22Rv1 (cell line): ENCODE measurements around the gene PARP14.

Experiments used
- H3K27ac ChIP-seq: fragments of 450-650 bp; 2 replicates; pipeline ENCODE4 v1.5.1; 2017
- ZFX ChIP-seq: fragments of 450-650 bp; IDR thresholded peaks from 2 replicates; pipeline ENCODE4 v1.6.1; 2017; ENCODE audit warnings: antibody characterized with exemption, borderline replicate concordance
- TF ChIP-seq, protein P1 (sequence below): fragments of 450-650 bp; IDR thresholded peaks from 2 replicates; pipeline ENCODE4 v1.5.1; 2017; ENCODE audit warnings: mild to moderate bottlenecking

The PARP14 gene

GRCh38 chr3:122758877-122759560, 78.4 kb downstream of the PARP14 start:
- TF ChIP-seq ZFX, result no peak
- TF ChIP-seq, protein P1, sequence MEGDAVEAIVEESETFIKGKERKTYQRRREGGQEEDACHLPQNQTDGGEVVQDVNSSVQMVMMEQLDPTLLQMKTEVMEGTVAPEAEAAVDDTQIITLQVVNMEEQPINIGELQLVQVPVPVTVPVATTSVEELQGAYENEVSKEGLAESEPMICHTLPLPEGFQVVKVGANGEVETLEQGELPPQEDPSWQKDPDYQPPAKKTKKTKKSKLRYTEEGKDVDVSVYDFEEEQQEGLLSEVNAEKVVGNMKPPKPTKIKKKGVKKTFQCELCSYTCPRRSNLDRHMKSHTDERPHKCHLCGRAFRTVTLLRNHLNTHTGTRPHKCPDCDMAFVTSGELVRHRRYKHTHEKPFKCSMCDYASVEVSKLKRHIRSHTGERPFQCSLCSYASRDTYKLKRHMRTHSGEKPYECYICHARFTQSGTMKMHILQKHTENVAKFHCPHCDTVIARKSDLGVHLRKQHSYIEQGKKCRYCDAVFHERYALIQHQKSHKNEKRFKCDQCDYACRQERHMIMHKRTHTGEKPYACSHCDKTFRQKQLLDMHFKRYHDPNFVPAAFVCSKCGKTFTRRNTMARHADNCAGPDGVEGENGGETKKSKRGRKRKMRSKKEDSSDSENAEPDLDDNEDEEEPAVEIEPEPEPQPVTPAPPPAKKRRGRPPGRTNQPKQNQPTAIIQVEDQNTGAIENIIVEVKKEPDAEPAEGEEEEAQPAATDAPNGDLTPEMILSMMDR, result no peak
- no peak overlapping the region for H3K27ac ChIP-seq

GRCh38 chr3:122760453-122761271, 80.0 kb downstream of the PARP14 start:
- no peak overlapping the region for H3K27ac ChIP-seq
- TF ChIP-seq, protein P1, result no peak
- TF ChIP-seq ZFX, result no peak

GRCh38 chr3:122766430-122766829, 85.8 kb downstream of the PARP14 start:
- H3K27ac ChIP-seq, result no peak overlapping the region
- TF ChIP-seq, protein P1, result no peak
- no peak for TF ChIP-seq ZFX

DNA sequence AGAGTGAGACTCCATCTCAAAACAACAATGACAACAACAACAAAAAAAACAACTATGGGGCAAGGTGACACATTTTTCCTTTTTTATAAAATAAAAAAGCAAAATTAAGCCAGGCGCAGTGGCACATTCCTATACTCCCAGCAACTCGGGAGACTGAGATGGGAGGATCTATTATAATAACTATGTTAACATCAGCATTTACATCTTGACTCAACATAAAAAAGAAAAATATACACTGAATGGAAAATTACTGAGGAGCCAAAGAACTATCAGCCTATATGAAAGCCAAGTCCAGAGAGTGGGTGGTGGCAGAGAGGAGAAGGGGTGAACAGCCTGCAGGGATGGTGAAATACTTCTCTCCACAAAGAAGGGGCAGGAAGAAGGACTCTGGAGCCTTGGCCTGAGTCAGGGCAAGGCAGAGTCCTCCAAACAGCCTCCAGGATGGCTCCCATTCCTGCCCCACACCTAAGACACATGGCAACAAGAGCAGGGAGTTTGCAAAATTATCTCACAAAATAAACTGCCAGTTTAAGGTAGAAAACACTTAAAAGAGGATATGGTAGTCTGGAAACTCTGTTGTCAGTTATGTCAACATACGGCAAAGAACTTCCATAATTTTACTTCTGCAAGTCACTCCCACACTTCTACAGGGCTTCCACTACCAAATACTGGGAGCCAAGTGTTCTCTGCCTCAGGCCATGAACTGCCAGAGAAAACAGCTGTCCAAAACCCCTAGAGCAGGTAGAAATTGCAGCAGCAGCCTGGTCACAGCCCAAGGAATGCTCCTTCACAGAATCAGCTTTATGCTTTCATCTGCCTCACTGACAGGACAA, 87.1 kb downstream of the PARP14 start:
- TF ChIP-seq, protein P1, result no peak
- no peak for TF ChIP-seq ZFX
- no peak overlapping the region for H3K27ac ChIP-seq

DNA sequence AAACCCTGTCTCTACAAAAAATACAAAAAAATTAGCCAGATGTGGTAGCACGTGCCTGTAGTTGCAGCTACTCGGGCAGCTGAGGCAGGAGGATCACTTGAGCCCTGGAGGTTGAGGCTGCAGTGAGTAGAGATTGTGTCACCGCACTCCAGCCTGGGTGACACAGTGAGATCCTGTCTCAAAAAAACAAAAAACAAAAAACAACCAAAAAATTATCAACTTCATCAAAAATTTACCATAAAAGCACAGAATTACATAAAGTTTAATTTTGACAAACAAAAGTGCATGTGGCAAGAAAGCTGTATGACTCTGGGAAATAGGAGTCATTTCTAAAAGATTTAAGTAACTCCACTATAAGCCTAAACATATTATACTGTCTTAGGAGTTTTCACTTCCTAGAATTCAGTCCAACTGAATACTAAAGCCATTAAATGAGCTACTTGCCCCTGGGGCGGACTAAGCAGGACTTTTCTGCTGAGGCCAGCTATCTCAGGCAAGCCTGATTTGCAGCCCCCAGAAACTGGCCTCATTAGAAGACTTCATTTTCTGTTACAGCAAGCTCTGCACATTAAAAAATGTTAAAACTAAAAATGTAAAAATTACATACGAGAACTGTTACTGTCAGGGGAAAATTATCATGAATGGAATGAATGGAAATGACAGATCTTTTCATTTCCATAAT, 90.0 kb downstream of the PARP14 start:
- no peak overlapping the region for H3K27ac ChIP-seq
- no peak for TF ChIP-seq ZFX
- TF ChIP-seq, protein P1, result no peak

- no peak overlapping the region for H3K27ac ChIP-seq
- TF ChIP-seq, protein P1, result no peak
- no peak for TF ChIP-seq ZFX
Observed at GRCh38 chr3:122772827-122773226, 92.2 kb downstream of the PARP14 start.
